Muscle of leg (tissue), 11 donors: ENCODE data around the gene NUCB1. TPM values are rescaled to one million over a fixed set of nuclear protein-coding genes. Genes with fewer than 3 reads are reported as not detected.

Experiments used
- DNase-seq: peaks from one replicate; pipeline ENCODE4 v3.0.0; 2013
- H3K27ac ChIP-seq: one replicate; pipeline ENCODE4 v1.5.1; 2013; ENCODE audit warnings: mild to moderate bottlenecking, low read length, control low read depth
- H3K27me3 ChIP-seq: one replicate; pipeline ENCODE4 v1.6.1; 2013; ENCODE audit warnings: low read length; ENCODE audit not compliant: control insufficient read depth, insufficient read depth
- H3K36me3 ChIP-seq: one replicate; pipeline ENCODE4 v1.6.1; 2013; ENCODE audit warnings: low read length; ENCODE audit not compliant: control insufficient read depth, insufficient read depth
- H3K4me1 ChIP-seq: one replicate; pipeline ENCODE4 v1.6.1; 2013; ENCODE audit warnings: low read length; ENCODE audit not compliant: control insufficient read depth, insufficient read depth
- H3K4me3 ChIP-seq: one replicate; pipeline ENCODE4 v1.5.1; 2013; ENCODE audit warnings: low read length, control low read depth
- H3K9me3 ChIP-seq: replicated peaks from 2 replicates; pipeline ENCODE4 v1.6.1; 2013; ENCODE audit warnings: low read depth, low read length; ENCODE audit not compliant: control insufficient read depth
- WGBS: methylation state at CpG from one replicate; pipeline ENCODE4 v1.1.5; 2013; ENCODE audit warnings: missing lambda C conversion rate; ENCODE audit not compliant: insufficient coverage; 5-methylcytosine and 5-hydroxymethylcytosine counted together
- polyA plus RNA-seq, 8 donors: library from polyadenylated mRNA; unstranded; fragments of 120-200 nt; gene quantifications; one replicate each; pipeline versions ENCODE4 v1.2.1 to v1.2.3, GENCODE V29; 2013; ENCODE audit warnings: inconsistent platforms in 1 of 8, low replicate concordance in 1 of 8; ENCODE audit not compliant: insufficient read length in 8 of 8, insufficient read depth in 1 of 8
- total RNA-seq: library from RNA; stranded (reverse); fragments of 120-200 nt; gene quantifications from one replicate; pipeline ENCODE4 v1.2.4, GENCODE V29; 2013

NUCB1 gene
- total and polyA plus RNA-seq, 9 donors: 97.3 to 216 (median 175) TPM

DNA sequence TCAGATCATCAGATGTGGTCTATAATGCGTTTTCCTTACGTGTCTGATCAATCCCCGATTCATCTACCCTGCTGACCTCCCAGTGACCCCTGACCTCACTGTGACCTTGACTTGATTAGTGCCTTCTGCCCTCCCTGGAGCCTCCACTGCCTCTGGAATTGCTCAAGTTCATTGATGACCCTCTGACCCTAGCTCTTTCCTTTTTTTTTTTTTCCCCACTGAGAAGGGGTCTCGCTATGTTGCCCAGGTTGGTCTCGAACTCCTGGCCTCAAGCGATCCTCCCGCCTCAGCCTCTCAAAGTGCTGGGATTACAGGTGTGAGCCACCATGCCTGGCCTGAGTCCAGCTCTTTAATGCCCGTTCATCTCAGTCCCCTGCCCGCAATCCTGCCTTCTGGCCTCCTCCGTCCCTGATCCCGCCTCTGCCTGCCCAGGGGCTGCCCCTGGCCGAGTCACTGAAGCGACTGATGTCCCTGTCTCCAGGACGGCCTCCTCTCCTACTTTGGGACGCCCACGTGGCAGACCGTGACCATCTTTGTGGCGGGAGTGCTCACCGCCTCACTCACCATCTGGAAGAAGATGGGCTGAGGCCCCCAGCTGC lies 61.0 kb downstream of the NUCB1 start:
- H3K27me3 ChIP-seq: no peaks in the 10 kb centered on the region
- H3K27ac ChIP-seq: no peak overlapping the region
- no peak for DNase-seq

DNA sequence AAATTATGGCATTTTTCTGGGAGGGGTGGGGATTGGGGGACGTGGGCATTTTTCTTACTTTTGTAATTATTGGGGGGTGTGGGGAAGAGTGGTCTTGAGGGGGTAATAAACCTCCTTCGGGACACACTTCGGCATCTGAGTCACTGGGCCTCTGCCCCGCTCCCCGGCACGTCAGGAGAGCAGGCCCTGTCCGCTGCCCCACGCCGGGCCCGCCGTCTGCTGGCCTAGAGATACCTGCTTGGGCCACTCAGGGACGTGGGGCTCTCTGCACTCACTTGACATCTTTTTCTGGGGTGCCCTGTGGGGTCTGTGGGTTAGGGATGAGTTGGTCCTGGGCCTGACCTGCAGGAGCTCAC lies 61.5 kb downstream of the NUCB1 start:
- no peak overlapping the region for H3K4me3 ChIP-seq
- no peaks in the 10 kb centered on the region for H3K27me3 ChIP-seq
- peaks cover 32% of the 10 kb centered on the region for H3K4me1 ChIP-seq
- WGBS: 78% methylated on average over 11 of the region's 12 CpGs
- H3K9me3 ChIP-seq: no peaks in the 10 kb centered on the region
- no peak overlapping the region for H3K27ac ChIP-seq
- H3K36me3 ChIP-seq: peaks cover 15% of the 10 kb centered on the region
- DNase-seq: no peak

More for the DNA sequence above, 61.0 kb downstream of the NUCB1 start:
- peaks cover 13% of the 10 kb centered on the region for H3K36me3 ChIP-seq
- H3K4me1 ChIP-seq: peaks cover 27% of the 10 kb centered on the region
- WGBS: 82% methylated on average over 15 of the region's 19 CpGs
- H3K9me3 ChIP-seq: no peaks in the 10 kb centered on the region
- no peak overlapping the region for H3K4me3 ChIP-seq

DNA sequence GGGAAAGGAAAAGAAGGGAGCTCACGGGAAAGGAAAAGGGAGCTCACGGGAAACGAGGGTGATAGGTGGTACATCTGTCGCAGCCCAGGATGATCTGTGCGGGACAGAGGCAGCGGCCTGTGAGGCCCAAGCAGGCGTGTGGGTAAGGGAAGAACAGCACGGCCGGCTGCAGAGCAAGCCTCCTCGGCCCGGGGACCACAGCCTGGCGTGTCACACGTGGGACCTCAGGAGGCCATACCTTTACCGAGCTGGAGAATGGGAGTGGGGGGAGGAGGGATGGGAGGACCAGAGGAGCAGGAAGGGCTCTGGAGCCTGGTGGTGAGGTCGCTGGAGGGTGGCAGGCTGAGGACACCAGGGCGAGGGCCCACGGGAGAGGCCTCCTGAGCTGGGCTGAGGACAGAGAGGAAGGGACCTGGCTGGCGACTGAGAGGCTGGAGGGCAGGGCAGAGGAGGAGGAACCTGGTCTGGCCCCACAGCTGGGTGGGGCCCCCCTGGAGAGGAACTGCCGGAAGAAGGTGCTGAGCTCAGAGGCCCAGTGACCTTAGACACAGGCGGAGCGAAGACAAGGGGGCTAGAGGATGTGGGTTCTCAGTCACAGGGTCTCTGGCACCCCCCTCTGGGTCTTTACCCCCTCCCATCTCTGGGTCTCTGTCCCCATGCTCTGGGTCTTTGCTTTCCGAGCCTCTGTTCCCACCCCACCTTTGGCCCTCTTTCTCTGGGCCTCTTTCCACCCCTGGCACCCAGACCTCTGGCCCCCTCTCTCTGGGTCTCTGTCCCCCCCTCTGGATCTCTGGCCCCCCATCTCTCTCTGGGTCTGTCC lies 62.1 kb downstream of the NUCB1 start:
- DNase-seq: peak; percentile 57
- peak overlapping the region; percentile 33 for H3K27ac ChIP-seq
- peaks cover 33% of the 10 kb centered on the region for H3K4me1 ChIP-seq
- H3K9me3 ChIP-seq: no peaks in the 10 kb centered on the region
- no peak overlapping the region for H3K4me3 ChIP-seq
- peaks cover 17% of the 10 kb centered on the region for H3K36me3 ChIP-seq
- no peaks in the 10 kb centered on the region for H3K27me3 ChIP-seq
- 47% methylated on average over 19 of the region's 22 CpGs for WGBS

DNA sequence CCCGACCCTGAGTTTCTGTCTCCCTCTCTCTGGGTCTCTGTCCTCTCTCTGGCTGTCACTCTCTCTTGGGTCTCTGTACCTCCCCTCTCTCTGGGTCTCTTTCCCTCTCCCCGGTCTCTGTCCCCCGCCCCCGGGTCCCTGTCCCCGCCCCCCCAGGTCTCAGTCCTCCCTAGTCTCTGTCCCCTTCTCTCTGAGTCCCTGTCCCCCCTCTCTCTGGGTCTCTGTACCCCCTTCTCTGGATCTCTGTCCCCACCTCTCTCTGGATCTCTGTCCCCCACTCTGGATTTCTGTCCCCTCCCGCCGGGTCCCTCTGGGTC lies 62.7 kb downstream of the NUCB1 start:
- Histone ChIP-seq H3K36me3 (peaks cover 17% of the 10 kb centered on the region), H3K9me3 (no peaks in the 10 kb centered on the region), H3K4me3 (no peak overlapping the region), H3K27ac (peak overlapping the region; percentile 33), H3K27me3 (no peaks in the 10 kb centered on the region), H3K4me1 (peaks cover 33% of the 10 kb centered on the region)
- WGBS: 57% methylated on average over 3 of the region's 7 CpGs
- DNase-seq: no peak

DNA sequence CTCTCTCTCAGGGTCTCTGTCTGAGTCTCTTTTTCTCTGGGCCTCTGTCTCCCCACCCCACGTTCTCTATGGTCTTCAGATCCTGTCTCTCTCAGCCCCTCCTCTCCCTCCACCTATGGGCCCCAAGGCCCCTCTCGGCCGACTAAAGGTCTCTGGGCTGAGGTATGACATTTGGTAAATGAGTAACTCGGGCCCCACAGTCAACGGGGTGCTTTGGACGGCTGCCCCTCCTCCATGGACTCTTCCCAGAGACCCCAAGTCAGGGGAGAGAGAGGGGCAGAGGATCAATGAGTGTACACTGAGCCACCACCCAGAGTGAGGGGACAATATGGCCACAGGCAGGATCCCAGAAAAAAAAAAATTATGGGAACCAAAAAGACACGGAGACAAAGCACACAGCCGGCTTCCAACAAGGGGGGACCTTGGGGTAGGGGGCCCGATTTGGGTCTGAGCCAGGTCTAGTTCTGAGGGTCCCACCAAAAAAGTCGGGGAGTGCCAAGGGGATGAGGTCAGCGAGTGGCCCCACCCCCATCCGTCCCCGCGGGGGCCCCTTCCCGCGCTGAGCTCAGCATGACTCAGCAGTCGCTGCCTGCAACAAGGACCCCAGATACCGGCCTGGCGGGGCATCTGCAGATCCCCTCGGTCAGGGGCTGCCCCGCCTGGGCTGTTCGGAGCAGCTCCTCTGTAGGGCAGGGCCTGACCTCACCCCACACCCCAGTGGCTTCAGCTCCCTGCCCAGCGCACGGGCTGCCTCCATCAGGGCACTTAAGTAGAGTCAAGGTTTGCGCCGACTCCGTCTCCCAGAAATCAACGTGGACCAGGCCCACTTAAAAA lies 63.5 kb downstream of the NUCB1 start:
- WGBS: 7% methylated on average over 23 of the region's 28 CpGs

GRCh38 chr19:48964205-48965039 lies 64.3 kb downstream of the NUCB1 start:
- peaks cover 33% of the 10 kb centered on the region for H3K4me1 ChIP-seq
- WGBS: 9% methylated on average over 17 of the region's 19 CpGs

More for the DNA sequence above, 63.5 kb downstream of the NUCB1 start:
- H3K4me3 ChIP-seq: peak overlapping the region; percentile 29
- H3K4me1 ChIP-seq: peaks cover 33% of the 10 kb centered on the region
- peak; percentile 86 for DNase-seq
- peak overlapping the region; percentile 91 for H3K27ac ChIP-seq
- H3K9me3 ChIP-seq: no peaks in the 10 kb centered on the region
- H3K36me3 ChIP-seq: peaks cover 24% of the 10 kb centered on the region
- no peaks in the 10 kb centered on the region for H3K27me3 ChIP-seq

DNA sequence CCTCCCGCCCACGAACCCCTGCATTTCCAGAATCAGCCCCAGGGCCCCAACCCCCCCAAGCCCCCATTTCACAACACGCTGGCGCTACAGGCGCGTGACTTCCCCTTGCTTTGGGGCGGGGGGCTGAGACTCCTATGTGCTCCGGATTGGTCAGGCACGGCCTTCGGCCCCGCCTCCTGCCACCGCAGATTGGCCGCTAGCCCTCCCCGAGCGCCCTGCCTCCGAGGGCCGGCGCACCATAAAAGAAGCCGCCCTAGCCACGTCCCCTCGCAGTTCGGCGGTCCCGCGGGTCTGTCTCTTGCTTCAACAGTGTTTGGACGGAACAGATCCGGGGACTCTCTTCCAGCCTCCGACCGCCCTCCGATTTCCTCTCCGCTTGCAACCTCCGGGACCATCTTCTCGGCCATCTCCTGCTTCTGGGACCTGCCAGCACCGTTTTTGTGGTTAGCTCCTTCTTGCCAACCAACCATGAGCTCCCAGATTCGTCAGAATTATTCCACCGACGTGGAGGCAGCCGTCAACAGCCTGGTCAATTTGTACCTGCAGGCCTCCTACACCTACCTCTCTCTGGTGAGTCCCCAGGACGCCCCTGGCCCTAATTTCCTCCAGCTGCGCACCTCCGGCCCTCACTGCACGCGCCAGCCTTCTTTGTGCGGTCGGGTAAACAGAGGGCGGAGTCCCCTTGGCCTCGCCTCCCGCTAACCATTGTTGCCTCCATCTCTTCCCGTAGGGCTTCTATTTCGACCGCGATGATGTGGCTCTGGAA lies 65.1 kb downstream of the NUCB1 start, which contains the start of gene FTL:
FTL (plus strand) TSS at position 270 of the 766 bp plus-strand sequence; CDS start at position 469, 199 bp downstream.
- no peaks in the 10 kb centered on the region for H3K9me3 ChIP-seq
- peak; percentile 99 for DNase-seq
- H3K4me1 ChIP-seq: peaks cover 33% of the 10 kb centered on the region
- H3K27me3 ChIP-seq: no peaks in the 10 kb centered on the region
- H3K36me3 ChIP-seq: peaks cover 38% of the 10 kb centered on the region
- WGBS: 0% methylated on average over 49 of the region's 52 CpGs
- peak within 1 kb of the TSS; percentile 88 for H3K4me3 ChIP-seq
- H3K27ac ChIP-seq: peak within 1 kb of the TSS; percentile 93

More at GRCh38 chr19:48964205-48965039, 64.3 kb downstream of the NUCB1 start:
- peak overlapping the region; percentile 91 for H3K27ac ChIP-seq
- peak; percentile 70 for DNase-seq
- H3K9me3 ChIP-seq: no peaks in the 10 kb centered on the region
- peaks cover 31% of the 10 kb centered on the region for H3K36me3 ChIP-seq
- no peaks in the 10 kb centered on the region for H3K27me3 ChIP-seq
- H3K4me3 ChIP-seq: peak overlapping the region; percentile 33

DNA sequence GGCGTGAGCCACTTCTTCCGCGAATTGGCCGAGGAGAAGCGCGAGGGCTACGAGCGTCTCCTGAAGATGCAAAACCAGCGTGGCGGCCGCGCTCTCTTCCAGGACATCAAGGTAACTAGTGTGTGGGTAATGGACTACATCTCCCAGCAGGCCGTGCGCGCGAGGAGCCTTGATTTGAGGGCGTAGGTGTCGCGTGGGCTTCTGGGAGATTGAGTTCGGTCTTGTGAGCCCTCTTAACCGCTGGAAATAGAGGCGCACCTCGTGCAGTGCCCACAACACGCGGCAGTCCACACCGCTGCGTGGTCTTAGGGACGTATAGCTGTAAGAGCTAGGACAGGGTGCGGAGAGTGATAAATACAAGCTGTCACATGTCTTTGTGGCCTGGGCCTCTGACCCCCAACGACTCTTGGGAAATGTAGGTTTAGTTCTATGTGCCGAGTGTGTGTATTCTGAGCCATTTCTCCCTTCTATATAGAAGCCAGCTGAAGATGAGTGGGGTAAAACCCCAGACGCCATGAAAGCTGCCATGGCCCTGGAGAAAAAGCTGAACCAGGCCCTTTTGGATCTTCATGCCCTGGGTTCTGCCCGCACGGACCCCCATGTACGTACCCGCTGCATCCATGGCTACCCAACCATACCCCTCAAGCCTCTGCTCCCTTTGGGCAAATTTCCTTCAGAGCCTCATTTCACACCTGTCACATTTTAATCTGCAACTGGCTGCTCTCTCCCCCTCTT lies 65.9 kb downstream of the NUCB1 start:
- Histone ChIP-seq H3K4me3 (peak overlapping the region; percentile 88), H3K27ac (peak overlapping the region; percentile 93), H3K27me3 (no peaks in the 10 kb centered on the region), H3K4me1 (peaks cover 33% of the 10 kb centered on the region), H3K36me3 (peaks cover 41% of the 10 kb centered on the region), H3K9me3 (no peaks in the 10 kb centered on the region)
- WGBS: 10% methylated on average over 33 of the region's 36 CpGs
- peak; percentile 95 for DNase-seq
